GM23338 (cell line): ENCODE data around the gene MPP4. TPM values are rescaled to one million over a fixed set of nuclear protein-coding genes. Genes with fewer than 3 reads are reported as not detected.

Source experiments
- ATAC-seq: fragments of 200-7000 bp; cut with Tn5 transposase; 3 replicates; pipeline ENCODE4 v1.9.1; 2020
- DNase-seq: peaks from one replicate; pipeline ENCODE4 v3.0.0-alpha.2; 2015; ENCODE audit warnings: low spot score
- H2AFZ ChIP-seq: fragments of 200-600 bp; sonication (generic); 2 replicates; pipeline ENCODE4 v1.8.0; 2016; ENCODE audit warnings: antibody characterized with exemption, mild to moderate bottlenecking, moderate library complexity
- H3F3A ChIP-seq: fragments of 200-600 bp; sonication (generic); replicated peaks from 2 replicates; pipeline ENCODE4 v1.8.0; 2017; ENCODE audit warnings: antibody characterized with exemption, mixed run types, low read depth
- H3K27ac ChIP-seq: fragments of 200-600 bp; sonication (generic); 2 replicates; pipeline ENCODE4 v1.6.1; 2016; ENCODE audit warnings: low read depth
- H3K27me3 ChIP-seq: fragments of 200-600 bp; sonication (generic); 2 replicates; pipeline ENCODE4 v1.8.0; 2016; ENCODE audit warnings: mild to moderate bottlenecking, mixed run types, moderate library complexity; ENCODE audit not compliant: insufficient read depth
- H3K36me3 ChIP-seq: fragments of 200-600 bp; sonication (generic); 2 replicates; pipeline ENCODE4 v1.8.0; 2016; ENCODE audit warnings: mild to moderate bottlenecking; ENCODE audit not compliant: insufficient read depth
- H3K4me1 ChIP-seq: fragments of 200-600 bp; sonication (generic); 2 replicates; pipeline ENCODE4 v1.8.0; 2016; ENCODE audit warnings: mild to moderate bottlenecking, moderate library complexity; ENCODE audit not compliant: insufficient read depth
- H3K4me2 ChIP-seq: fragments of 200-600 bp; sonication (generic); 2 replicates; pipeline ENCODE4 v1.7.1; 2017; ENCODE audit warnings: mixed run types
- H3K4me3 ChIP-seq: fragments of 200-600 bp; sonication (generic); 2 replicates; pipeline ENCODE4 v1.6.1; 2016; ENCODE audit warnings: mixed run types
- H3K79me2 ChIP-seq: fragments of 200-600 bp; sonication (generic); replicated peaks from 2 replicates; pipeline ENCODE4 v1.8.0; 2017; ENCODE audit warnings: mild to moderate bottlenecking; ENCODE audit not compliant: insufficient read depth
- H3K9me2 ChIP-seq: fragments of 200-600 bp; sonication (generic); 2 replicates; pipeline ENCODE4 v1.8.0; 2017; ENCODE audit not compliant: insufficient read depth
- H4K20me1 ChIP-seq: fragments of 200-600 bp; sonication (generic); replicated peaks from 2 replicates; pipeline ENCODE4 v1.8.0; 2017; ENCODE audit warnings: mild to moderate bottlenecking; ENCODE audit not compliant: insufficient read depth
- H3K27ac Mint-ChIP-seq: 2 replicates; pipeline ENCODE4 v1.8.0; 2020; ENCODE audit warnings: inconsistent platforms, mild to moderate bottlenecking, moderate library complexity, mixed read lengths
- H3K27me3 Mint-ChIP-seq: 3 replicates; pipeline ENCODE4 v1.8.0; 2022; ENCODE audit warnings: low read depth, mild to moderate bottlenecking, moderate library complexity, mixed read lengths, inconsistent platforms; ENCODE audit not compliant: insufficient read depth, poor library complexity
- H3K36me3 Mint-ChIP-seq: 3 replicates; pipeline ENCODE4 v1.8.0; 2021; ENCODE audit warnings: low read depth, mild to moderate bottlenecking, inconsistent platforms, moderate library complexity, mixed read lengths
- H3K4me1 Mint-ChIP-seq: 3 replicates; pipeline ENCODE4 v1.8.0; 2020; ENCODE audit warnings: mild to moderate bottlenecking, inconsistent platforms, mixed read lengths
- H3K4me3 Mint-ChIP-seq: 3 replicates; pipeline ENCODE4 v1.8.0; 2021; ENCODE audit warnings: moderate library complexity, mild to moderate bottlenecking, inconsistent platforms, mixed read lengths
- H3K9me3 Mint-ChIP-seq: 3 replicates; pipeline ENCODE4 v1.8.0; 2020; ENCODE audit warnings: moderate library complexity, mild to moderate bottlenecking, inconsistent platforms, mixed read lengths
- CREB1 ChIP-seq: fragments of 250-450 bp; sonication (Bioruptor Pico); IDR thresholded peaks from 2 replicates; pipeline ENCODE4 v1.5.0; 2020; ENCODE audit warnings: low read depth, mild to moderate bottlenecking, moderate library complexity
- CTCF ChIP-seq, 2 experiments: fragments of 200-600 bp in 1 of 2; sonication (generic) in 1 of 2; conservative IDR thresholded peaks; 2 replicates each; pipeline versions ENCODE4 v1.5.1 to v1.6.1; 2016 to 2017; ENCODE audit warnings: antibody characterized with exemption in 2 of 2, low read depth in 2 of 2, mild to moderate bottlenecking in 2 of 2, moderate library complexity in 1 of 2
- ETS1 ChIP-seq: IDR thresholded peaks from 2 replicates; pipeline ENCODE4 v1.6.1; 2016; ENCODE audit warnings: antibody characterized with exemption
- EZH2 ChIP-seq: fragments of 200-600 bp; sonication (generic); IDR thresholded peaks from one replicate; pipeline ENCODE4 v1.8.0; 2017; ENCODE audit warnings: antibody characterized with exemption, mild to moderate bottlenecking, low read depth; ENCODE audit not compliant: unreplicated experiment
- EZH2phosphoT487 ChIP-seq: fragments of 200-600 bp; sonication (generic); IDR thresholded peaks from one replicate; pipeline ENCODE4 v1.8.1; 2018; ENCODE audit warnings: antibody characterized with exemption; ENCODE audit not compliant: unreplicated experiment
- JUNB ChIP-seq: IDR thresholded peaks from one replicate; pipeline ENCODE4 v1.6.1; 2016; ENCODE audit warnings: antibody characterized with exemption; ENCODE audit not compliant: unreplicated experiment
- NANOG ChIP-seq: IDR thresholded peaks from 2 replicates; pipeline ENCODE4 v1.6.1; 2016; ENCODE audit warnings: antibody characterized with exemption, borderline replicate concordance
- POLR2AphosphoS5 ChIP-seq: IDR thresholded peaks from 2 replicates; pipeline ENCODE4 v1.6.1; 2016; ENCODE audit warnings: antibody characterized with exemption, low read depth
- REST ChIP-seq: IDR thresholded peaks from one replicate; pipeline ENCODE4 v1.6.1; 2018; ENCODE audit warnings: antibody characterized with exemption; ENCODE audit not compliant: unreplicated experiment
- STAT1 ChIP-seq: IDR thresholded peaks from one replicate; pipeline ENCODE4 v1.6.1; 2016; ENCODE audit warnings: antibody characterized with exemption; ENCODE audit not compliant: unreplicated experiment
- ZNF114 ChIP-seq: fragments of 250-450 bp; sonication (Bioruptor Pico); IDR thresholded peaks from 2 replicates; pipeline ENCODE4 v1.5.0; 2020; ENCODE audit warnings: mild to moderate bottlenecking, moderate library complexity
- ZNF331 ChIP-seq: fragments of 250-450 bp; sonication (Bioruptor Pico); IDR thresholded peaks from 2 replicates; pipeline ENCODE4 v1.5.0; 2020; ENCODE audit warnings: low read depth, mild to moderate bottlenecking, moderate library complexity
- polyA plus RNA-seq: library from polyadenylated mRNA; unstranded; fragments of >200 nt; fragmentation: Nextera tagmentation; extraction: Ambion mirVana; gene quantifications from 2 replicates; pipeline ENCODE4 v1.2.1, GENCODE V29; 2016
- total RNA-seq: library from RNA; depleted of rRNA; stranded (reverse); fragments of >200 nt; shearing (Covaris generic); gene quantifications from 2 replicates; pipeline ENCODE4 v1.2.3, GENCODE V29; 2014

Gene MPP4
- total and polyA plus RNA-seq, 2 experiments from 2014 or later, result not detected

GRCh38 chr2:201733544-201733943 lies 35.1 kb upstream of the MPP4 start:
- DNase-seq (no peak), ATAC-seq (no peak)
- Mint-ChIP-seq H3K27ac (no peak overlapping the region), H3K36me3 (peaks cover 31% of the 10 kb centered on the region), H3K4me3 (no peak overlapping the region), H3K27me3 (peaks cover 3% of the 10 kb centered on the region), H3K9me3 (no peaks in the 10 kb centered on the region), H3K4me1 (peaks cover 8% of the 10 kb centered on the region; the same call in 2 of the 3 replicates)
- no peaks in the 10 kb centered on the region for H3K27me3 ChIP-seq
- no peaks in the 10 kb centered on the region for H3K9me2 ChIP-seq
- H3K4me2 ChIP-seq, result no peak overlapping the region
- H3K36me3 ChIP-seq, result 0 out of 2 replicates have a peak, but pooled peaks cover 8% of the 10 kb centered on the region
- no peaks in the 10 kb centered on the region for H3K79me2 ChIP-seq
- H3K27ac ChIP-seq, result no peak overlapping the region
- H4K20me1 ChIP-seq, result no peaks in the 10 kb centered on the region
- H3K4me1 ChIP-seq, result no peaks in the 10 kb centered on the region
- no peak overlapping the region for H2AFZ ChIP-seq
- no peaks in the 10 kb centered on the region for H3F3A ChIP-seq
- H3K4me3 ChIP-seq, result no peak overlapping the region
- no peak for TF ChIP-seq ZNF114
- no peak for TF ChIP-seq EZH2
- no peak for TF ChIP-seq CTCF (conservative IDR thresholded peaks at IDR 0.05; ENCODE audit: low read depth in 2 of 2)
- no peak for TF ChIP-seq REST
- TF ChIP-seq CREB1 (CRISPR knock-in tag), result no peak
- no peak for TF ChIP-seq JUNB

GRCh38 chr2:201730651-201731285 lies 32.3 kb upstream of the MPP4 start:
- Histone ChIP-seq H3F3A (no peaks in the 10 kb centered on the region), H3K27me3 (no peaks in the 10 kb centered on the region), H3K79me2 (no peaks in the 10 kb centered on the region), H3K36me3 (peaks cover 11% of the 10 kb centered on the region), H3K27ac (no peak overlapping the region), H4K20me1 (no peaks in the 10 kb centered on the region), H3K4me1 (no peaks in the 10 kb centered on the region), H3K4me2 (no peak overlapping the region), H2AFZ (no peak overlapping the region), H3K9me2 (no peaks in the 10 kb centered on the region), H3K4me3 (no peak overlapping the region)
- H3K4me3 Mint-ChIP-seq, result no peak overlapping the region
- peaks cover 3% of the 10 kb centered on the region for H3K27me3 Mint-ChIP-seq
- H3K9me3 Mint-ChIP-seq, result no peaks in the 10 kb centered on the region
- H3K36me3 Mint-ChIP-seq, result peaks cover 22% of the 10 kb centered on the region
- no peak; the same call in 2 of the 3 replicates for ATAC-seq
- no peak for DNase-seq
- no peak overlapping the region for H3K27ac Mint-ChIP-seq
- peaks cover 11% of the 10 kb centered on the region; the same call in 2 of the 3 replicates for H3K4me1 Mint-ChIP-seq
- no peak for TF ChIP-seq JUNB
- no peak for TF ChIP-seq REST
- no peak for TF ChIP-seq STAT1
- no peak for TF ChIP-seq ETS1
- TF ChIP-seq EZH2, result no peak
- TF ChIP-seq ZNF114, result no peak
- TF ChIP-seq POLR2AphosphoS5, result no peak
- TF ChIP-seq CREB1 (CRISPR knock-in tag), result no peak
- TF ChIP-seq NANOG, result no peak
- no peak for TF ChIP-seq EZH2phosphoT487
- TF ChIP-seq ZNF331 (CRISPR knock-in tag), result no peak
